Mucosa of descending colon (tissue), 3 donors: ENCODE results near the gene TBC1D12. TPM values are rescaled to one million over a fixed set of nuclear protein-coding genes. Genes with fewer than 3 reads are reported as not detected.
"Not testable (repeated sequence)": the region's sequence is repeated elsewhere in the genome, so short reads cannot be mapped to it uniquely, and the experiment has no call there.

Experiments used
- ATAC-seq: fragments of 200-7000 bp; cut with Tn5 transposase; one replicate; pipeline ENCODE4 v1.9.1; 2020; ENCODE audit warnings: mild to moderate bottlenecking, moderate library complexity
- DNase-seq, 3 donors: peaks; one replicate each; pipeline ENCODE4 v3.0.0-alpha.2; 2020
- H3K36me3 ChIP-seq: fragments of 200-600 bp; one replicate; pipeline ENCODE4 v1.8.0; 2021; ENCODE audit warnings: low read depth, mild to moderate bottlenecking
- H3K4me1 ChIP-seq: fragments of 200-600 bp; one replicate; pipeline ENCODE4 v1.8.0; 2021; ENCODE audit warnings: low read depth, mild to moderate bottlenecking
- H3K4me3 ChIP-seq: fragments of 200-600 bp; one replicate; pipeline ENCODE4 v1.8.0; 2021; ENCODE audit warnings: mild to moderate bottlenecking
- H3K9me3 ChIP-seq: fragments of 200-600 bp; one replicate; pipeline ENCODE4 v1.8.0; 2021; ENCODE audit warnings: mild to moderate bottlenecking
- intact Hi-C, 2 donors: fragments of 100-400 bp; cut with DNase I in 1 of 2; cut with micrococcal nuclease in 1 of 2; formaldehyde crosslinking; loops; one replicate each; pipeline versions ENCODE4 v1.11.0 to v1.11.1; 2022; cut with DNase I, micrococcal nuclease
- total RNA-seq, 3 donors: library from RNA; stranded (reverse); fragmentation: NEBNext Ultra II Directional in 2 of 3; extraction: Animal tissue kit (Norgen Biotek cat#: 25700) in 2 of 3; gene quantifications; one replicate each; pipeline versions ENCODE4 v1.2.1 to v1.2.4, GENCODE V29; 2021 to 2023
- TF ChIP-seq, protein P1 (sequence below): fragments of 200-600 bp; IDR thresholded peaks from one replicate; pipeline ENCODE4 v1.8.0; 2022; ENCODE audit warnings: antibody characterized with exemption, mild to moderate bottlenecking
- donor health status: DM: no; HTN: no; CAD: no; lungs with moderate emphysema.
- donor health status: DM: no; HTN: no; CAD: no.
- donor health status: DM: no; HTN: yes; CAD: no.

The TBC1D12 gene
- total RNA-seq, 3 donors from 2014 or later: 13.6 to 20.2 (median 18.5) TPM

GRCh38 chr10:94370501-94370900, 31.8 kb upstream of the TBC1D12 start:
- Histone ChIP-seq H3K36me3 (no peaks in the 10 kb centered on the region), H3K4me1 (no peaks in the 10 kb centered on the region), H3K4me3 (no peak overlapping the region), H3K9me3 (no peaks in the 10 kb centered on the region)
- intact Hi-C loops: no loop called here
- TF ChIP-seq, protein P1, sequence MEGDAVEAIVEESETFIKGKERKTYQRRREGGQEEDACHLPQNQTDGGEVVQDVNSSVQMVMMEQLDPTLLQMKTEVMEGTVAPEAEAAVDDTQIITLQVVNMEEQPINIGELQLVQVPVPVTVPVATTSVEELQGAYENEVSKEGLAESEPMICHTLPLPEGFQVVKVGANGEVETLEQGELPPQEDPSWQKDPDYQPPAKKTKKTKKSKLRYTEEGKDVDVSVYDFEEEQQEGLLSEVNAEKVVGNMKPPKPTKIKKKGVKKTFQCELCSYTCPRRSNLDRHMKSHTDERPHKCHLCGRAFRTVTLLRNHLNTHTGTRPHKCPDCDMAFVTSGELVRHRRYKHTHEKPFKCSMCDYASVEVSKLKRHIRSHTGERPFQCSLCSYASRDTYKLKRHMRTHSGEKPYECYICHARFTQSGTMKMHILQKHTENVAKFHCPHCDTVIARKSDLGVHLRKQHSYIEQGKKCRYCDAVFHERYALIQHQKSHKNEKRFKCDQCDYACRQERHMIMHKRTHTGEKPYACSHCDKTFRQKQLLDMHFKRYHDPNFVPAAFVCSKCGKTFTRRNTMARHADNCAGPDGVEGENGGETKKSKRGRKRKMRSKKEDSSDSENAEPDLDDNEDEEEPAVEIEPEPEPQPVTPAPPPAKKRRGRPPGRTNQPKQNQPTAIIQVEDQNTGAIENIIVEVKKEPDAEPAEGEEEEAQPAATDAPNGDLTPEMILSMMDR: no peak
- ATAC-seq (no peak), DNase-seq (no peak)

- DNase-seq (no peak), ATAC-seq (no peak)
- no peaks in the 10 kb centered on the region for H3K36me3 ChIP-seq
- intact Hi-C loops: no loop called here
- H3K4me1 ChIP-seq: no peaks in the 10 kb centered on the region
- no peak overlapping the region for H3K4me3 ChIP-seq
- TF ChIP-seq, protein P1: no peak
- no peaks in the 10 kb centered on the region for H3K9me3 ChIP-seq
Measured at GRCh38 chr10:94375374-94375773, 27.0 kb upstream of the TBC1D12 start.

- no peaks in the 10 kb centered on the region for H3K4me1 ChIP-seq
- DNase-seq: no peak
- TF ChIP-seq, protein P1: no peak
- no peak overlapping the region for H3K4me3 ChIP-seq
- no peak for ATAC-seq
- no peaks in the 10 kb centered on the region for H3K9me3 ChIP-seq
- intact Hi-C loops: no loop called here
- no peaks in the 10 kb centered on the region for H3K36me3 ChIP-seq
Measured at GRCh38 chr10:94376865-94377264, 25.5 kb upstream of the TBC1D12 start.

DNA sequence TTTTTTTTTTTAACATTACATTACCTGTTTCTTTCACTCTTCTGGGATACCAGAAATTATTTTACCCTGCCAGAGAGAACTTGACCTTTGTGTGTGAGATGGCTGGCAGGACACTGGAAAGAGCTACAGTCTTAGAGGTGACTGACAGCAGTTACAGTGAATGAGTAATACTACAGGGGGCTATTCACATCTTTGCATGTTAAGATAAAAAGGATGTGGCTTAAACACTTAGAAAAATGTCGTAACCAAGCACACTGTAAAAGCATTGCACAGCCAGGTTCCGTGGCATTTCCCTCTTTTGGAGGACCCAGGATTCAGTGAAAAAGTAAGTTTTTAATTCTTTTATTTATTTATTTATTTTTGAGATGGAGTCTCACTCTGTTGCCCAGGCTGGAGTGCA, 18.8 kb upstream of the TBC1D12 start:
- no peaks in the 10 kb centered on the region for H3K36me3 ChIP-seq
- peaks cover 20% of the 10 kb centered on the region for H3K4me1 ChIP-seq
- ATAC-seq (no peak), DNase-seq (no peak)
- TF ChIP-seq, protein P1: no peak
- H3K4me3 ChIP-seq: no peak overlapping the region
- intact Hi-C loops: no loop called here
- H3K9me3 ChIP-seq: no peaks in the 10 kb centered on the region

GRCh38 chr10:94385733-94386132, 16.6 kb upstream of the TBC1D12 start:
- H3K4me3 ChIP-seq, H3K9me3 ChIP-seq, H3K36me3 ChIP-seq, DNase-seq, ATAC-seq, intact Hi-C loops: not testable (repeated sequence)
- peaks cover 20% of the 10 kb centered on the region for H3K4me1 ChIP-seq

- H3K9me3 ChIP-seq, H3K4me3 ChIP-seq, H3K36me3 ChIP-seq, intact Hi-C loops, H3K4me1 ChIP-seq, DNase-seq, ATAC-seq: not testable (repeated sequence)
Measured at GRCh38 chr10:94392117-94392516, 10.2 kb upstream of the TBC1D12 start.
